EH (cell line): ENCODE measurements around the gene SLC22A4.

ENCODE experiments used
- DNase-seq: peaks from one replicate; pipeline ENCODE4 v3.0.0-alpha.2; 2015; ENCODE audit warnings: low read depth

The SLC22A4 gene

DNA sequence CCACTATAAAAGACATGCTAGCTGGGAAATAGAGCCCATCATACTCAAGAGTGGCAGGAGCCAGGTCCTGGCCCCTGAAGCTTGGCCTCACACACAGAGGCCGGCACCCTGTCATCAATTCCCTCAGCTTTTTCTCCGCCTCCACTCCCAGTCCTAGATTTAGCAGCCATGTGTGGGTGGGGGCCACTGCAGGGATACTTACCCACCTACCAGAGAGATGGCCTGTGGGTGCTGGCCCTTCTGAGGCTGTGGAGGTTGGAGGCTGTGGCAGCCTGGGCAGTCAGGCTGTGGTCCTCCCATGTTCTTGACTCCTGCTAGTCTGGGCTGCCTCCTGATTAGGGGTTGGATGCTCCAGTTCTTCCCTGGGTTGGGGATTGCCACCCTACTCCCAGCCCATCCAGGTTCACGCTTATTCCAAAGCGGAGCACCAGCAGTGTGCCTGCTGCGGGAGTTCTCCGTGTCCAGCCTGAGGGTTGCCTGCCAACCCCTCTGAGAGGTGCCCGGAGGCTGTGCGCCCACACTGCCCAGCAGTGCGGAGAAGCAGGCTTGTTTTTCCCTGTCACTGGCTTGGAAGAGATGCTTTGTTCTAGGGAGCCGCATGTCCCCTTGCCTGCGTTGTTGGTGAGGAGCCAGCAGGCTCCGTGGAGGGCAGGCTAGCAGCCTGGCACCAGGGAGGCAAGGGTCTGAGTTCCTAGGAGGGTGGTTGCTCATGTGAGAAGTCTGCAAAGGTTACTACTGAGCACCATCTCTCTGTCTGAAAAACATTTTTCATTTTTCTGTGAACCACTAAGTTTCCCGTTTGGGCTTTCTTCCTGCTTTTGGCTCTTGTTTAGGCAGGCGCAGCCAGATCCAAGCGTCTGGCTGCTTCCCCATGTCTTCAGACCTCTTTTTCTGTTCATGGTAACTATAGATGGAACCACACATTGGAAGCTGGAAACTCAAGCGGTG, 82.8 kb downstream of the SLC22A4 start:
- no peak for DNase-seq

DNA sequence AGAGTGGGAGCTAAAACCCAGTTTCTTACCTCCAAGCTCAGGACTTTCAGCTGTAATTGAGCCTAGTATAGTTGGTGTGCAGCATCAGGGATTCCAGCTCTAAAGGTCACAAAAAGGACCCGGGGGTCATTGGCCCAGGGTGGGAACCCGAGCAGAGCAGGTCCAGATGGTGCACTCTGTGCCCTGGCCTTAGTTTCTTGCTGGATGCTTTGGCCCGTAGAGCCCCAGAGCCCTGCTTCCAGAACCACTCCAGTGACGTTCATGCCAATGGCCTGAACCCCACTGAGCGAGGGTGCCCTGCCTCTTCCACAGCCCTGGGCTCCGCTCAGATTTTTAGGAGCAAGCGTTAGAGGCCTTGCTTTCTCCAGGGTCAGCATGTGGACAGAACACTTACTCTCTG, 83.5 kb downstream of the SLC22A4 start:
- no peak for DNase-seq

DNA sequence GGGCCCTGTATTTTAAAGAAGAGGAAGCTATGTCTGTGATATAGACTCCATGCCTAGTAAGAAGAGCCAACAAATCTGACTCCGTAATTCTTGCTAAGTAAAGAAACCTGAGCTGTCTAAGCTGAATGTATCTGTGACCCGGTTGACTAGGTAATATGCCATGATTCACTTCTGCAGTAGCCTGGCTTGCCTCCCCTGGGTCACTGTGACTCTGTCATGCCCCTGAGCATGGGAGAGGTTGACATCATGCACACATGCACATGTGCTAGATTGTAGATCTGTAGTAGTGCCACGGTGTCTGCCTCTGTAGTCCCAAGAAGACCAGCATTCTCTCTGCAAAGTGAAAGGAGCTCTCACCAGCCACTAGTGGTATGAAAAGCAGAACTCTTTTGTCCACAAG, 84.4 kb downstream of the SLC22A4 start:
- peak; percentile 29 for DNase-seq

DNA sequence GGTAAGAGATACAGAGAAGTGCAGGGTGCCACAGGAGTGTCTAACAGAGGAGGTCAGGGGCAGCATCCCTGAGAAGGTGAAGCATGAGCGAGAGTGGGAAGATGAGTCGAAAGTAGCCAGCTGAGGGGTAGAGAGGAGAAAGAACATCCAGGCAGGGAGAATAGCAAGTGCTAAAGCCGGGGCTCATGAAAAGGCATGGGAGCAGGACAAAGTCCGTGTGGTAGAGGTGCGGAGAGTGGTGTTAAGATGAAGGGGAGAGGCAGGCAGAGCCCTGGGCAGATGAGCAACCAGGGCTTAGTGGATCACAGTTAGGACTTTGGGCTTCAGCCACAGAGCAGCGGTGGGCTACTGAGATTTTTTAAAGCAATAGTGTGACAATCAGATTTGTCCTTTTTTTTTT, 85.9 kb downstream of the SLC22A4 start:
- no peak for DNase-seq

DNA sequence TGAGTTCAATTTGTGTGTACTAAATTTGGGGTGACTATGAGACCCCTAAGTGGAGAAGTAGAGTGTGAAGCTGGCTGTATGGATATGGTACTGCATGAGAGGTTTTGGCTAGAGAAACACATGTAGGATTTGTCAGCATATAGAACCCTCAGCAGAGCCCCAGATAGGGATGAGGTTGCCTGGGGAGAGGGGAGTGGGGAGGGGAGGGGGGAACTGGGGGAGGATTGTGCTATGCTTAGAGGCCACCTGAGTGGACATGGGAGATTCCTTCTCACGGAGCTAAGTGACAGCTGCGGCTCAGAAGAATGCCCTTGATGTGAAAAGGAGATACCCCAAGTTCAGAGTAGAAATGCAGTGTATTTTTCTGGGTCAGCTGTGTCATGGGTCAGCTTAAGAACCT, 86.5 kb downstream of the SLC22A4 start:
- no peak for DNase-seq

DNA sequence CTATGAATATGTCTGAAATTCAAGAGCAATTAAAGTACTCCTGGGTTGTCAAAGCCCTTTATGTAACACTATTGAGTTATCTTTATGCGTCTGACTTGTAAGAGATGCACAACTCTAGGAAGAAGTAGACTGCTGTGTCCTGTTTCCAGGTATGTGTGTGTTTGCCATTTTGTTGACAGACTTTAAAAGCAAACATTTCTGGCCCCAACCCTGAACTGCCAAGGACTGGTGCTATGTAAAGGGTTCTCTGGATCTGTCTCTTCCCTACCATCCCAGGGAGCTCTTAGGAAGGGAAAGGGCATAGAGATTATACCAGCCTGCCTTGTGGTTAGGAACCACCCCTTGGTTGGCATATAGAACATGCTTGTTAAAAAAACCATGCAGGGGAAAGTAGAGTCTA, 87.4 kb downstream of the SLC22A4 start:
- no peak for DNase-seq

DNA sequence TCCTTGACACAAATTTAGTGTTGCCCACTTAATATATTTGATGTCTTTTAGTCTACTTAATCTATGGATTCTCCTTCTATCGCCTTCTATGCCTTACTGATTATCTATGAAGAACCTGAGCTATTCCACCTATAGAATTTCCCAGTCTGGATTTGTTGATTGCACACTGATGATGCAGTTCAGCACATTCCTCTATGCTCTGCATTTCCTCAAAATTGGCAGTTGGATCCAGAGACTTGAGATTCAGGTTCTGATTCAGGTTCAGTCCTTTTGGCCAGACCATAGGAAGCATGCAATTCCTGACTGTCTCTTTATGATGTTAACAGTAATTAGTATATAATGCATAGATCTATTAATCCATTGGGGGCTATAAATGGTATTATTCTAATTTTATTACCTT, 89.1 kb downstream of the SLC22A4 start:
- DNase-seq, result no peak

DNA sequence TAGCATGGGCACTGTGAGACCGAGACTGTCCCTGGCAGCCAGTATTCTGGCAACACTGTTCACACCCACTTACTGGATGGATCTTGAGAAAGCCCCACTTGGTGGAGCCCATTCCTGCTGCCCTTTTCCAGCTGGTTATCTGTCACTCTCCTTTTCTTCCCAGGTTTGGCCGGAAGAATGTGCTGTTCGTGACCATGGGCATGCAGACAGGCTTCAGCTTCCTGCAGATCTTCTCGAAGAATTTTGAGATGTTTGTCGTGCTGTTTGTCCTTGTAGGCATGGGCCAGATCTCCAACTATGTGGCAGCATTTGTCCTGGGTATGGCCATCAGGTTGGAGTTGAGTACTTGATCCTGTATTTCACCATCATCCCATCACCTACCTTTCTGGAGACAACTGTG, 89.8 kb downstream of the SLC22A4 start:
- DNase-seq, result no peak

DNA sequence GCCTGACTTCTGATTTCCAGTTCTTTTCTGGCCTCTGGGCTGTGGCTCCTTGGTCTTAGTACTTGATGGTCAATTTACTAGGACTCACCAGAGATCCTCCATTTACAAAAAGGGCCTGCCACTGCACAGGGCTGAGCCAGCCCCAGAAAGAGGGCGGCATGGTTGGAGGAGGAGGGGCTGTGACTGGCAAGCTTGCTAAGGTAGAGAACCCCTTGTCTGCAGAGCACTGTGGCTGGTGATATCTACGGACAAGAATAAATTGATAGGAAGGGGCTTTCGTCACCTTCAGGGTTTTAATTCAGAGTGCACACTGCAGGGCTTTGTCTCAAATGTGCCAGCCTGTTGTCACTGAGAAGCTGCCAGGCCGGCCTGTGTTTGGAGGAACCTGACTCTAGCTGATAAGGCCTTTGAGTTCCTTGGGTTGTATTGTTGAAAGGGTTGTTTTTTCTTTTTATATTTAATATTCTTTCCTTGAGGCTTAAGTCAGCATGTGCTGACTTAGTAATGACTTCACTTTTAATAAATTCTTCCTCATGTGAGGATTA, 90.4 kb downstream of the SLC22A4 start:
- no peak for DNase-seq

DNA sequence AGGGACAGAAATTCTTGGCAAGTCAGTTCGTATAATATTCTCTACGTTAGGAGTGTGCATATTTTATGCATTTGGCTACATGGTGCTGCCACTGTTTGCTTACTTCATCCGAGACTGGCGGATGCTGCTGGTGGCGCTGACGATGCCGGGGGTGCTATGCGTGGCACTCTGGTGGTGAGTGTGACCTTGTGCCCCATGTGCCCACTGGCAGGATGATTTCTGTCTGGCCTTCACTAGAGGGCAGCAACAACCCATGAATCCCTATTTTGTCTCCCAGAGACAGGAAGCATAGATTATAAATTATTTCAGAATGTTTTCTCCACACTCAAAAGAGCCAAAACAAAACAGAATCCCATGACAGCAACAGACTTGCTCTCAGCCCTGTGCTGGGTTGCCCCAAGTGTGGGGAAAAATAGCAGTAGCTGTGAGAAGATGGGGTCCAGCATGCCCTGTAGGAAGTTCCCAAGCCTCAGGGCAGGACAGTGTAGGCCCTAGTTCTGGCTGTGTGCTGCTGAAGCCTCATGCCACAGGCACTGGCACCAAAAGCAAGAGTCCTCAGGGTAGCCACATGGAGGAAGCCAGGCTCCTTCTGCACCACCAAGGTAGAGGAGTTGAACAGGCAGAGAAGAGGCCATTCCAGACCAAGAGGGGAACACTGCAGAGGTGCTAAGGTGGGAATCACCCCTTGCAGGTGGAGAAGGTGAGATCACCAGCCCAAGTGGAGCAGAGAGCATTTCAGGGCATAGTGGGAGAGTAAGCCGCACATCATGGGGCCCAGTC, 91.3 kb downstream of the SLC22A4 start:
- DNase-seq, result peak; percentile 78

DNA sequence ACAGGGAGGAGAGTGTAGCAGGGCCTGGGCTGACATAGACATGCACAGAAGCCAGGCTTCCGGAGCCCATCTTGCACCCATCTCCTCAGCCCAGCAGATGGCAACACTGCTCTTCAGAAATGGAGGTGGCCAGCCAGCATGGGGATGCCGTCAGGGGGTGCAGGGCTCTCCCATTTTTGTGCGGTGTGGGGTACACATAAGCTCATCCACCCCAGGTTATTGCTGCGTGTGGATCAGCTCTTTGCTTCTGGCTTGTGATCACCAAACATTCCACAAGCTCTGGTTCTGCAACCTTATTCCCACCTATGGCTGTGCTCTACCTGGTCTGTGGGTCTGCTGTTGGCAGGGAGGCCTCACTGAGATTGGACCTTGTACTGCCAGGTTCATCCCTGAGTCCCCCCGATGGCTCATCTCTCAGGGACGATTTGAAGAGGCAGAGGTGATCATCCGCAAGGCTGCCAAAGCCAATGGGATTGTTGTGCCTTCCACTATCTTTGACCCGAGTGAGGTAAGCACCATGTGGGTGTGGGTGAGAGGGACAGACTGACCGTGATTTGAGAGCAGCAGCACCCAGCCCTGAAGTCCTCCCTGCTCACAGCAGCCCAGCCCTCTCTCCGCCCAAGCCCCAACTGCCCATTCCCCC, 92.6 kb downstream of the SLC22A4 start:
- peak; percentile 81 for DNase-seq

DNA sequence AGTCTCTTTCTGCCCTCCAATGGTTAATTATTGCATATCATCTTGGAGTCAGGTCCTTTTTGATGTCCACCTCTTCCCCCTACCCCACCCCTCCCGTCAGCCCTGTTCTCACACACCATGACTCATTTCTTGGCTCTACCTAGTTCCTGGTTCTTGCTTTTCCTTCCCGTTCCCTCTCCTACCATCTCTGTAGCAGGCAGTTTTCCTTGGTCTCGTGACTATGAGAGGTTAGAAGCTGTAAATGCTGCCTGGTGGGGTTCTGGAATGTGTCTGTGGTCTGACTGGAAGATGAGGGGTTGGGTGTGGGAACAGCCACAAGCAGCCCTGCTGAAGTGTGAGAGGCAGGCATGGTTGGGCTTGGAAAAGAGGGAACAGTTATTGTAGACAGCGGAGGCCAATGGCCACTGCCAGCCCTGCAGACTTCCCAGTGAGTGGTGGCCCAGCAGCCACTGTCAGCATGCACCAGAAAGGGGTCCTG, 93.5 kb downstream of the SLC22A4 start:
- DNase-seq, result peak; percentile 100

DNA sequence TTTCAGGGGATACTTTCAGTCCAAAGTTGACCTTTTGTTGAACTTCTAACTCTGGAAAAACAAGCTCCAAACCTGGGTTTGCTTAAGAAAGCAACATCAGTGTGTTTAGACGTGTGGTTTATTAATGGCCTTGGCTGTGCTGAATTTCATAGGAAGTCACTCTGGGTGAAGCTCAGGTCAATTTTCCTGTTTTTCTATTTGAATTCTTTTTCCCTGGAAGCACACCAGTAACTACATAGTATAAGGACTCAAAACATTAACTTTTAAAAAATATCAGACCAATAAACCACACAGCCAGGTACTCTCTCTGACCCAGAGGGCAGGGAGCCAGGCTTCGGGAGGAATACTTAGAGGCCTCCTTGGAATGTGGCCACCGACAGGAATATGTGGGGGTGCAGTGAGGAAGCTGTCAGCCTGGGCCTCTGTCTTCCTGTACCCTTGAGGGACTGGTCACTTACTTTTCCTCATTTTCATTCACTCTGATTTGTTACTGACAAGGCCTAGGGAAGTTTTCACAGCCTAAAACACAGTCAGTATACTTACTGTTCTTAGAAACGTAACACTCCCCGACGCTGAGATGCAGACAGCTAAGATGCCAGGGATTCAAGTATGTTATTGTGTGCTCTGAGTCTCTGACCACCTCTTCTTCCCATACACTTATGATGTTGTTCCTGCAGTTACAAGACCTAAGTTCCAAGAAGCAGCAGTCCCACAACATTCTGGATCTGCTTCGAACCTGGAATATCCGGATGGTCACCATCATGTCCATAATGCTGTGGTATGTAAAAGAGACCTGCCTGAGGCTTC, 94.3 kb downstream of the SLC22A4 start:
- DNase-seq, result peak; percentile 82

DNA sequence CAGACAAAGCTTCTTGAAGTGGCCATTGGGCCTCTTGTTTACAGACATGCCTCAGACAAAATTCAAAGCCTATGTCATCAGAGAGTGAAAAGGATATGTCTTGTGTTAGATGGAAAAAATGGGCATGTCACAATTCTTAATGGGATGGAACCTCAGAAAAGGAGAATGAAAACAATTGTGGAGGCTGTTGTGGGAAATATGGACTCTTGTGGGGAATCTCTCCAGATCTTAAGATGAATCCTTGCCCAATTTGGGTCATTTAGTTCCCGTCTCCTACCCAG, 94.8 kb downstream of the SLC22A4 start:
- DNase-seq, result peak; percentile 37

DNA sequence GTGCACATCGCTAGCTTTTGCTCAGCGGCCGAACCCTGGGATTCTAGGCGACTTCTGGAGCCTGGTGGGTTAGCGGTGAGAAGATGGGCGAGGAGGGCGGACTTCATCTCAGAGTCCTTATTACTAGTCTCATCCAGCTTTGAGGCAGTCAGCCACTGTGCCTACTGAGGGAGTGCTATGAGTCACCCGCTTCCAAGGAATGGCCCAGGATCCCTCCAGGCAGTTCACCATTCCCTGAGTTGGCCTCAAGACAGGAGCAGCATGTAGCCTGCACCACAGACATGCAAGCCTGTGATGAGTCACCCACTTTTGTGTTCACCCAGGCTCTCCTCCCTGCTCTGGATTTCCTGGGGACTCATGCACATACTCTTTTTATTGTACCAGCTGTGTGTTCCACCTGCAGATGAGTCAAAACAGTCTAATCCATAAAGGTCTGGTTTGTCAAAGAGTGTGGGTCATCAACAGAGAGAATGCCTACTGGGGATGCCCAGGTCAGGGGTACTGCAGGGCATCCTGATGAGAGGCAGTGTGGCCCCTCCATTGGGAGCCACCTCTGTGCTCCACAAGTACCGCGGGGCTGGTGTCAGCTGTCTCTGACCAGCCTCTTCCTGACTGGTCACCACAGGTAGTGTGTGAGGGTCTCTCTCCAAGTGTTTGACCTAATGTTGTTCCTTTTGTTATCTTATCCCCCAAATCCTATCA, 95.5 kb downstream of the SLC22A4 start:
- DNase-seq, result peak; percentile 100

DNA sequence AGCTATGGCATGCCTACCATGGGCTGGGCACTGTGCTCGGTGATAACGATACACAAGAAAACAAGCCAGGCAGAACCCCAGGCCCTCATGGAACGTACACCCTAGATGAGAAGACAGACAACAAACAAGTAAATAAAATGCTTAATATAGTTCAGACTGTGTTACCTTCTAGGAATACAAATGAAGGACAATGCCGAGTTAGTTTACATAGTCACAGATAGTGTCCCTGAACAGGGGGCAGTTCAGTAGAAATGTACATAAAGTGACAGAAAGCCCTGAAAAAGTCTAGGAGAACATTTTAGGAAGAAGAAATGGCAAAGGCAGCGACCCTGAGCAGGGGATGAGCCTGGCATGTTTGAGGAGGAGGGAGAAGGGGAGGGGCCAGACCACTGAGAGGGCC, 97.1 kb downstream of the SLC22A4 start:
- DNase-seq, result no peak

DNA sequence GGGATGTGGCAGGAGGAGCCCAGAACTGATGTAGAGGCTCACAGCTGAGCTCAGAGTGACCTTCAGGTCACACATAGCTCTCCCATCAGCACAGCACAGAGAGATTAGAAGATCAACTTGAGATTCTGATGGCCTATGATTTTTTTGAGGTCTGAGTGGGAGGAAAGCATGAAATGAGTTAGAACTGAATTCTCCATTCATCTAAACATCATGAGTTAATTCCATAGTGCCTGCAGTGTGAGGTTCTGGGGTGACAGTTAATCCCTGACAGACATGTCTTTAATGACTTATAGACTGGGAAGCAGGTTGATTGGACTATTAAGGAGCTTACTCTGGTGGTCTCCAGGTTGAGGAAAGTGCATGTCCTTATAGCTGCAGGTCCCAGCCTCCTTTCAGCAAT, 97.7 kb downstream of the SLC22A4 start:
- DNase-seq, result no peak

DNA sequence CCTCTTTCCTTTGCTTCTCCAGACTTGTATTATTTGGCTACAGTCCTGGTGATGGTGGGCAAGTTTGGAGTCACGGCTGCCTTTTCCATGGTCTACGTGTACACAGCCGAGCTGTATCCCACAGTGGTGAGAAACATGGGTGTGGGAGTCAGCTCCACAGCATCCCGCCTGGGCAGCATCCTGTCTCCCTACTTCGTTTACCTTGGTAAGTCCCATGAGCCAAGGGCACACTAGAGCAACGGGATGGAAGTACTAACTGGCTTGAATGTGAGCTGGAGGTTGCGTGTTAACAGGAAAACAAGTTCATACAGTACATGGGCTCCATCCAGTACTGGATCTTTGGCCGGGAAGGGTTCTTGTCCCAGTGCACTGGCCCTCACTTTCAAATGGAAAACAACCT, 98.2 kb downstream of the SLC22A4 start:
- no peak for DNase-seq

DNA sequence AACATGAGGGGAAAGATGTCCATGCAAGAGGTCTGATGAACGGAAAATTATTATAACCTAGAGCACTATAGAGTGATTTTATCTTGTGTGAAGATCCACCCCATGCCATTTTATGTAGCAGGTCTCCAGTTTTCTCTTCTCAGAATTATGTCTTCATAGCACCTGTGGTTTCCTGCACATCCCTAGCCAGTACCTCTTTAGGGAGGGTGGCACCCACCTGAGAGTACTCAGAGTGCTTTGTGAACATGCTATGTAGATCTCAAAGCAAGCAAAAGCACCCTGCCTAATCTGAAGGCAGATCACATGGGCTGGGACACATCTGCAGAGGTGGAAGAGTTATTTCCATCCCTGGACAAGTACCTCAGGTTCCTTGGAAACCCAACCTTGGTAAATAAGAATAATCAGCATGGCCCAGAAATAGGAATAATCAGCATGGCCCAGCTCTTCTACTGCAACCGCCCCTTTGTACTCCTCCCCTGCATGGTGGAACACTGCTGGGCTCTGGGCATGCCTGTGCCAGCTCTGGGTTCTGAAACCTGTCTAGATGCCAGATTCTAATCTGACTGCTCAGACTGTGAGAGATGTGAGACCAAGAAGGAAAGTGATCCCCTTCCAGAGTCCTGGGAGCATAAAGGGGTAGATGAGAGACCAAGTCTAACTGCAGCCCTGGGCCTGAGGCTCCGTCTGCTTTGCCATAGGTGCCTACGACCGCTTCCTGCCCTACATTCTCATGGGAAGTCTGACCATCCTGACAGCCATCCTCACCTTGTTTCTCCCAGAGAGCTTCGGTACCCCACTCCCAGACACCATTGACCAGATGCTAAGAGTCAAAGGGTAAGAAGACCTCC, 99.0 kb downstream of the SLC22A4 start:
- no peak for DNase-seq
